ENCODE measurements around the gene EEFSEC. TPM values are rescaled to one million over a fixed set of nuclear protein-coding genes. Genes with fewer than 3 reads are reported as not detected.

The EEFSEC gene
- total RNA-seq, 2 donors from 2014 or later, result 20.8 to 32.7 TPM

DNA sequence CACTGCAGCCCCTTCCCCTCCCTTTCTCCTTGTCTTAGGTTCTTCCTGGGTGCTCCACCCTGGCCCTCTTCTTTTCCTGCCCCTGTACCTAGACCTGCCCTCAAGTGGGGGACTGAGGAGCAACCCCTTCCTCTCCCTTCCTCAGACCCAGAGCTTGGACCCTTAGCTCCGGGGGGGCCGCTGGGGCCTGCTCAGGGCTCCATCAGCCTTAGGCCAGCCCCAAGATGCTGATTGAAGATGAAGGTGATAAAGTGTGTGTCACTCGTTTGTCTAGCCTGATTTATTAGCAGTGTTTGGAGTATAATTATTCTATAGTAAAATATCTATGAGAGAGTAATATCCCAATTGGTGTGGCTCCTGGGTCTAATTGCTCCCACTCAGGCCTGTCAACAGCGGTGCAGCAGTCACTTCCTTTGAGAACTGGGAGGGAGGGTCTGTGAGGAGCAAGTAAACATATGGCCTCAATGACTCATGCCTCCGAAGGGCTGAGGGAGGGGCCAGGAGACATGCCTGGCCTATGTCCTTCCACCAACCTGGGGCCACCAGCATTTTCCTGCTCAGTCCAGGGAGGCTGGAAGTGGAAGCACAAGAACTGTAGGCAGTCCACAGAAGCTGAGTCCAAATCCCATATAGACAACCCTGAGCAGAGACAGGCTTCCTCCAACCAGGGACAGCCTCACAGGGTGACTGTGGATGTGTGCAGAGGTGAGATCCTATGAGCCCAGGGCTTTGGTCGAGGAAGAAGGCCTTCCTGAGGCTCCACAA is 190.2 kb downstream of the EEFSEC start:
- peaks cover 0 to 4% of the 10 kb centered on the region in 2 donors for H3K4me1 Mint-ChIP-seq (ENCODE audit: low read depth in 2 of 2)
- DNase-seq (ENCODE audit: low spot score), result no peak
- no peak for ATAC-seq
- H3K27ac Mint-ChIP-seq, result no peak overlapping the region
- no peaks in the 10 kb centered on the region for H3K27me3 Mint-ChIP-seq
- no peak overlapping the region for H3K4me3 Mint-ChIP-seq
- no peaks in the 10 kb centered on the region for H3K36me3 Mint-ChIP-seq
- H3K9me3 Mint-ChIP-seq, result no peaks in the 10 kb centered on the region

GRCh38 chr3:128344052-128344735 is 190.9 kb downstream of the EEFSEC start:
- ATAC-seq, result no peak

GRCh38 chr3:128345196-128345595 is 191.9 kb downstream of the EEFSEC start:
- DNase-seq (ENCODE audit: low spot score), result no peak
- ATAC-seq, result no peak
- H3K36me3 Mint-ChIP-seq, result no peaks in the 10 kb centered on the region
- no peak overlapping the region for H3K4me3 Mint-ChIP-seq
- H3K9me3 Mint-ChIP-seq, result no peaks in the 10 kb centered on the region
- no peaks in the 10 kb centered on the region for H3K27me3 Mint-ChIP-seq
- peaks cover 0 to 8% of the 10 kb centered on the region in 2 donors for H3K4me1 Mint-ChIP-seq (ENCODE audit: low read depth in 2 of 2)
- no peak overlapping the region for H3K27ac Mint-ChIP-seq

More at GRCh38 chr3:128344052-128344735, 190.9 kb downstream of the EEFSEC start:
- Mint-ChIP-seq H3K4me3 (no peak overlapping the region), H3K27ac (no peak overlapping the region), H3K36me3 (no peaks in the 10 kb centered on the region), H3K27me3 (no peaks in the 10 kb centered on the region), H3K9me3 (no peaks in the 10 kb centered on the region), H3K4me1 (ENCODE audit: low read depth in 2 of 2) (peaks cover 0 to 8% of the 10 kb centered on the region in 2 donors)
- DNase-seq (ENCODE audit: low spot score), result no peak

DNA sequence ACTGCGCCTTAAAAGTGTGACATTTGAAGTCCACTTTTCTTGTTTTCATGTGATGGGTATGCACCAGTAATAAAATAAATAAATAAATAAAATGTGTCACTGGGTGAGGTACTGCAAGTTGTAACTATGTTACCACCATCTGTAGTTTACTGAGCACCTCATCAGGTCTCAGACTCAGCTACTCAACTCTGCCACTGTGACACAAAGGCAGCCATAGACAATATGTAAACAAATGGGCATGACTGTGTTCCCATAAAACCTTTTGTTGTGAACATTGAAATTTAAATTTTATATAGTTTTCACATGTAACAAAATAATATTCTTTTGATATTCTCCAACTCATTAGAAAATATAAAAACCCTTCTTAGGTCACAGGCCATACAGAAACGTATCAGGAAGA is 193.3 kb downstream of the EEFSEC start:
- ATAC-seq, result no peak
- no peak overlapping the region for H3K4me3 Mint-ChIP-seq

GRCh38 chr3:128347282-128347681 is 194.0 kb downstream of the EEFSEC start:
- ATAC-seq (no peak), DNase-seq (ENCODE audit: low spot score) (no peak)
- H3K36me3 Mint-ChIP-seq, result no peaks in the 10 kb centered on the region
- no peak overlapping the region for H3K27ac Mint-ChIP-seq
- H3K27me3 Mint-ChIP-seq, result no peaks in the 10 kb centered on the region
- peaks cover 0 to 8% of the 10 kb centered on the region in 2 donors for H3K4me1 Mint-ChIP-seq (ENCODE audit: low read depth in 2 of 2)
- H3K9me3 Mint-ChIP-seq, result no peaks in the 10 kb centered on the region
- H3K4me3 Mint-ChIP-seq, result no peak overlapping the region

More for the DNA sequence above, 193.3 kb downstream of the EEFSEC start:
- Mint-ChIP-seq H3K27me3 (no peaks in the 10 kb centered on the region), H3K4me1 (ENCODE audit: low read depth in 2 of 2) (peaks cover 0 to 8% of the 10 kb centered on the region in 2 donors), H3K36me3 (no peaks in the 10 kb centered on the region), H3K27ac (no peak overlapping the region), H3K9me3 (no peaks in the 10 kb centered on the region)
- DNase-seq (ENCODE audit: low spot score), result no peak

DNA sequence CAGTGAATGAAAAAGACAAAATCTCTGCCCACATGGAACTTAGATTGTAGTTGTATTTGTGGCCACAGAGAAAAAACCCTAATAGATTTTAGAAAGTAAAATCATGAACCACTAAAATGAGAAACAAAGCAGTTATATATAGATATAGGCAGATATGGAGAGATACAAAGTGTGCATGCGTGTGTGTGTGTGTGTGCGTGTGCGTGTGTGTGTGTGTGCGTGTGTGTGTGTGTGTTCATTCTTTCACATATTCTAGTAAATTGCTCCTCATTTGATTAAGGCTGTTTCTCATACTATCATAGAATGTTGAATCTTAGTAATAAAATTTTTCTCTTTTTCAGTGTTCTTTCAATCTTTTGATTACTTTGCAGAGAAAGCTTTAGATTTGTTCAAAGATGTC is 194.8 kb downstream of the EEFSEC start:
- Mint-ChIP-seq H3K9me3 (no peaks in the 10 kb centered on the region), H3K4me1 (ENCODE audit: low read depth in 2 of 2) (peaks cover 0 to 8% of the 10 kb centered on the region in 2 donors), H3K27me3 (no peaks in the 10 kb centered on the region), H3K27ac (no peak overlapping the region), H3K4me3 (no peak overlapping the region), H3K36me3 (no peaks in the 10 kb centered on the region)
- ATAC-seq, result no peak
- no peak for DNase-seq (ENCODE audit: low spot score)

- no peaks in the 10 kb centered on the region for H3K27me3 Mint-ChIP-seq
- H3K4me3 Mint-ChIP-seq, result no peak overlapping the region
- H3K4me1 Mint-ChIP-seq (ENCODE audit: low read depth in 2 of 2), result peaks cover 0 to 8% of the 10 kb centered on the region in 2 donors
- H3K27ac Mint-ChIP-seq, result no peak overlapping the region
- H3K9me3 Mint-ChIP-seq, result no peaks in the 10 kb centered on the region
- no peak for ATAC-seq
- H3K36me3 Mint-ChIP-seq, result no peaks in the 10 kb centered on the region
- no peak for DNase-seq (ENCODE audit: low spot score)
These were observed 195.7 kb downstream of the EEFSEC start for GRCh38 chr3:128348805-128349531.

DNA sequence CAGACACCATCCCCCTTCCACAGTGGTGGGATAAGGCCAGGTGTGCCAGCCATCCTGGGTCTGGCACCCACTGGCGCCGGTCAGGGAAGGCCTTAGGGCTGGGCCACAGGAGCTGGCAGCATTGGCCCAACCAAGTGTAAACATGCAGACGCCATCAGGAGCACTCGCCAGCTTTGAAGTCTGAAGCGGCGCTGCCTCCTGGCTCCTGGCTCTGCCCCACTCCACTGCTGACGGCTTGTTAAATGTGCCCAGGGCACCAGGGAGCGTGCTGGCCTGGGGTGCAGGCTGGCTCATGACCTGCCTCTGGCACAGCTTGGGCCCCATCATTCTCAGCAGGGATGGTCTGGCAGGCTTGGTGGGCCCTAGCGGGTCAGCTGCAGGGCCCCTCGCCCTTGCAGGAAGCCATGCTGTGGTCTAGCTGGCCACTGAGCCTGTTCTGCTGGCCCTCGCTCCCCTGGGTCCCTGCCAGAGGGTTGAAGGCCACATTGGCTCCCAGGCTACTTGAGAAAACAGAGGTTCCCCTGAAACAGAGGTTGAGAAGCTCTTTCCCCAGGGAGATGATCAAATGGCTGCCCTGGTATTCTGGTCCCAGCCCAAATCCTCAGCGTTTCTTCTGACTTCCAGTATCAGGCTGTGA is 196.8 kb downstream of the EEFSEC start:
- H3K4me1 Mint-ChIP-seq (ENCODE audit: low read depth in 2 of 2), result peaks cover 0 to 8% of the 10 kb centered on the region in 2 donors
- H3K36me3 Mint-ChIP-seq, result no peaks in the 10 kb centered on the region

GRCh38 chr3:128351546-128351945 is 198.3 kb downstream of the EEFSEC start:
- Mint-ChIP-seq H3K4me3 (no peak overlapping the region), H3K9me3 (no peaks in the 10 kb centered on the region), H3K36me3 (no peaks in the 10 kb centered on the region), H3K27ac (no peak overlapping the region), H3K27me3 (no peaks in the 10 kb centered on the region), H3K4me1 (ENCODE audit: low read depth in 2 of 2) (peaks cover 0 to 8% of the 10 kb centered on the region in 2 donors)
- ATAC-seq (no peak), DNase-seq (ENCODE audit: low spot score) (no peak)

More for the DNA sequence above, 196.8 kb downstream of the EEFSEC start:
- no peak for DNase-seq (ENCODE audit: low spot score)
- Mint-ChIP-seq H3K27ac (no peak overlapping the region), H3K27me3 (no peaks in the 10 kb centered on the region), H3K4me3 (no peak overlapping the region), H3K9me3 (no peaks in the 10 kb centered on the region)
- no peak for ATAC-seq

- H3K27me3 Mint-ChIP-seq, result no peaks in the 10 kb centered on the region
- H3K36me3 Mint-ChIP-seq, result no peaks in the 10 kb centered on the region
- ATAC-seq (no peak), DNase-seq (ENCODE audit: low spot score) (no peak)
- H3K4me1 Mint-ChIP-seq (ENCODE audit: low read depth in 2 of 2), result peaks cover 0 to 5% of the 10 kb centered on the region in 2 donors
- no peaks in the 10 kb centered on the region for H3K9me3 Mint-ChIP-seq
- H3K27ac Mint-ChIP-seq, result no peak overlapping the region
- no peak overlapping the region for H3K4me3 Mint-ChIP-seq
These were observed 199.0 kb downstream of the EEFSEC start for GRCh38 chr3:128352326-128352725.

DNA sequence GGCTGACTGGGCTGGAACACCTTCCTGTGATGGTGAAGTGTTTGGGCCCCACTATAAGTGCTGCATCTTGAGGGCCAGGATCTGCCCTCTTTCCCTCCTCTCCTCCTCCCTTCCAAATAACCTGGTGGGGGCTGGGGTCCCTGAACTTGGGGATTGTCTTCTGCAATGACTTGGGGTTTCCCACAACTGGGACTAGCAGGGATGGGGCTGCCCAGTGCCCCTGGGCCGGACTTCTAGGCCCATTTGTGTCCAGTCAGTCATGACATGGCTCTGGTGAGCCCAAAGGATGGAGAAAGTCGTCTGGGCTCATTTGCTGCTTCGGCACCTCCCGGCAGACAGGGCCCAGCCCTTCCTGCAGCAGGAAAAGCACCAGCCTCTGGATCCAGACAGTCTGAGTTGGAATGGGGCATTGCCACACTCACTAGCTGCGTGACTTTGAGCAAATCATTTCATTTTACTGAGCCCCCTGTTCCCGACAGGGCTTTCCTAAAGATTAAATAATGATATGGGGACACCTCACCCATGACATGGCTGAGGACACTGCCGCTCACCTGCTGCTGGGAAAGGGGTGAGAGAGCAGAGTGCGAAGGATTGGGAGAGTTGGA is 200.2 kb downstream of the EEFSEC start:
- peaks cover 0 to 4% of the 10 kb centered on the region in 2 donors for H3K4me1 Mint-ChIP-seq (ENCODE audit: low read depth in 2 of 2)
- H3K27ac Mint-ChIP-seq, result no peak overlapping the region
- H3K27me3 Mint-ChIP-seq, result no peaks in the 10 kb centered on the region
- DNase-seq (ENCODE audit: low spot score), result no peak
- no peak overlapping the region for H3K4me3 Mint-ChIP-seq
- H3K9me3 Mint-ChIP-seq, result no peaks in the 10 kb centered on the region
- no peaks in the 10 kb centered on the region for H3K36me3 Mint-ChIP-seq
- ATAC-seq, result no peak

- no peak overlapping the region for H3K27ac Mint-ChIP-seq
- H3K9me3 Mint-ChIP-seq, result no peaks in the 10 kb centered on the region
- no peaks in the 10 kb centered on the region for H3K27me3 Mint-ChIP-seq
- no peak overlapping the region for H3K4me3 Mint-ChIP-seq
- no peak for ATAC-seq
- H3K36me3 Mint-ChIP-seq, result no peaks in the 10 kb centered on the region
- DNase-seq (ENCODE audit: low spot score), result no peak
- H3K4me1 Mint-ChIP-seq (ENCODE audit: low read depth in 2 of 2), result no peaks in the 10 kb centered on the region
These were observed 200.9 kb downstream of the EEFSEC start for GRCh38 chr3:128353991-128354687.

Data from natural killer cell treated with Interleukin-12 subunit alpha and Interleukin-12 subunit beta and Interleukin-15 and Interleukin-18, amount 100 ng/mL, for 72 hours (primary cell).